Measurements from ENCODE around the gene HRH2.

HRH2 gene

DNA sequence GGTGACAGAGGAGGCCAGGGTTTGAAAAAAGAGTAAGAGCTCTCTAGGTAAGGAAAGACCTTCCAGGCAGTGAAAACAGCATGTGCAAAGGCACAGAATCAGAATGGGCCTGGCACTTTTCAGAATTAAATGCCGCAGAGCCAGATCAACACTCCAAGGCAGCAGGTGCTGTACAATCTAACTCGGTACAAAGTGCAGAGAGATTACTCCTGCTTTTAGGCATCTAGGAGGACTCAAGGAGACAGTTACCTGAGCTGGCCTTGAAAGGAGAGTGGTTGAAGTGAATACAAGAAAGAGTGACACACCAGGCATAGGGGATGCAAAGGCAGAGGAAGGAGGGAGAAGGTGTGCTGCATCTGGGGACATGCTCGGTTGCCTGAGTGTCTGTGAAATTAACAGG, 21.5 kb downstream of the HRH2 start:
- DNase-seq: no peak

DNA sequence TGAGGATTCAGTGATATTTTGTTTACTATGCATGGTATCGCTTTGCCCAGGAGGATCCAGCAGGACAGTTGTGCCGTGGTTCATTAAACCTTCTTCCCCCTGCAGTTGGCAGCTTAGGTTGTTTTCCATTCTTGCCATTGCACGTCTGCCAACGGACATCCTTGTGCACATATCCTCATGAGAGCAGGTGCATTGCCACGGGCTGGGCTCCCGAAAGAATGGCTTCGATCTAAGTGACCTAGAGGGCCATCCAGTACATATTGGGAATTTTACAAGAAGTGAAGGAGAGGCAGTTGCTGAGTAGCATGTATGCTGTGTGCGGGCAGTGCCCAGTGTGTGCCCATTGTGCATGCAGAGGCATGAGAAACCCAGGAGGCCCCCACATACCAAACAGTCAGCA, 22.1 kb downstream of the HRH2 start:
- DNase-seq: no peak

DNA sequence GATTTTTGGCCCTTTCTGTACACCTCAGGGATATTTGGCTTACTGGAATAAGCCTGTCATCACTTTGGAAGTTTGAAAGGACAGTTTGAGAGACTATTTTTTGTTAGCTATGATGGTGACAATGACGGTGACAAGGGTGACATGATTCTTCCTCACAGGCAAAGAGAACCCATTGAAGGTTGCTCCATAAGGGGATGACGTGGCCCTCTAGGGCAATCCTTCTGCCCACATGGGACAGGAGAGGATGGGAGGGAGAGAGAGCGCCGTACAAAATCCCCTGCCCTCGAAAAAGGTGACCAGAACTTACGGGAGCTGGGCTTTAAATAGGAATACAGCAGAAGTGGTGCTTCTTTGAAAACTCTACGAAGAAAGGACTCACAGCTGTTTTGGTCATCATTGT, 22.6 kb downstream of the HRH2 start:
- DNase-seq: no peak

DNA sequence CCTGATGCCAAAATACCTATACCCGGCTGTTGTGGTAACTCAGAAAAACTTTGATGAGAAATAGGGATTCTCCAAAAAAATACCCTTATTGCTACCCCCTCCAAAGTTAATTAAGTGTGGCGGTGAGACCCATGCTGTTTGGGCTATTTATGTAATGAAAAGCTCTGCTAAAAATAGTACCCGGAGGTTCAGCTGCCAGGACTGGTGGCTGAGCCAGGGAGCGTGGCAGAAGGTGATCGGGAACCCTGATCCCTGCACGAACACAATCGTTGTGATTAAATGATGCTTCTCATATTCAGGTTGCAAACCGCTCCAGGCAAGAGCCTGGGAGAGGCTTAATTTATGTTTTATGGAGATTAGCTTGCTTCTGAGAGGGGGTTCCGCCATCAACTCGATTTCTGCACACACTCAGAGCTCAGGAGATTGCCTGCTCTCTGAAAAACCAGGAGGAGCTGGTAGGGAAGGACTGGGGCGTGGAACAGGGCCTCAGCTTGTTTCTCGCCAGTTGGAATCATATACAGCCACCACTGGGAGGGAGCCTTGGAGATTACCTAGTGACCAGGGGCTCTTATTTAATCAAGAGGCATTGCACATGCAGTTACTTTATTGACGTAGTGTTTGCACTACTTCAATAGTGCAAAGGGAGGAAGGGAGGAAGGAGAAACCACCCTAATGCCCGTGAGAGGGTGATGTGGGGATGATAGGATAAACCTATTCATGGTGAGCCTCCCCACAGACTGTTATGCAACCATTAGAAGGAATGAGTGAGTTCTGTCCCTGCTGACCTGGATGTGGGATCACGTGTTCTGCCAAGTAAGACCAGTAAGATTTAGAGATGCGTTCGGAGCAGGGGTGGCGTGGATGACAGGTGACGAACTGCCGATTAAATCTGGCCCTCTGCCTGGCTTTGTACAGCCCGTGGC, 23.4 kb downstream of the HRH2 start:
- DNase-seq: peak; percentile 29

DNA sequence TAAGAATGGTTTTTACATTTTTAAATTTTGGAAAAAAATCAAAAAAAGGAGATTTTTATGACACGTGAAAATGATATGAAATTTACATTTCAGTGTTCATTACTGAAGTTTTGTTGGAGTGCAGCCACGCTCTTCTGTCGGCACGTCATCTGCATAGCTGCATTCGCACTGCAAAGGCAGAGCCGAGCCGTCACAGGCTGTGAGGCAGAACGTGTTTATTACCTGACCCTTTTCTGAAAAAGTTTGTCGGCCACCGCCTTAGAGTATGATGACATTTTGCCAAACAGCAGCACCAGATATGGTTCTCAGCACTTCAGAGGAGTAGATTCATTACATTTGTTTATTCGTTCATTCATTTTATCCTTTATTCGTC, 24.1 kb downstream of the HRH2 start:
- no peak for DNase-seq

DNA sequence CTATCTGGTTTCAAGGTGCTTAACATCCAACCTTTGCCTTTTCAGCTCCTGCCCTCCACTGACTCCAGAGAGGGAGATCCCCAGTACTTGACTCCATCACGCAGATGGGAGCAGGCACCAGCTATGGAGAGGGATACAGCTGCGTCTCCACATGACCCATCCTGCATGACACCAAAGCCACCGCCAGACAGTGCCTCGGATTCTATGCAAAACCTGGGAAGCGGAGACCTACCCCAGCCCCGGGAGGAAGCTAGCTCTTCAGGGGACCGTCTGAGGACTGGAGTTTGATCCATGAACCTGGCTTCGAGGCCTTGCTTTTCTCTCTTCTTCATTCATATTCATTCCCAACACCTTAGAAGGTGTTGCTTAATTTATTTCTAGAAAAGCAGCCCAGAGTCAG, 24.8 kb downstream of the HRH2 start:
- no peak for DNase-seq

DNA sequence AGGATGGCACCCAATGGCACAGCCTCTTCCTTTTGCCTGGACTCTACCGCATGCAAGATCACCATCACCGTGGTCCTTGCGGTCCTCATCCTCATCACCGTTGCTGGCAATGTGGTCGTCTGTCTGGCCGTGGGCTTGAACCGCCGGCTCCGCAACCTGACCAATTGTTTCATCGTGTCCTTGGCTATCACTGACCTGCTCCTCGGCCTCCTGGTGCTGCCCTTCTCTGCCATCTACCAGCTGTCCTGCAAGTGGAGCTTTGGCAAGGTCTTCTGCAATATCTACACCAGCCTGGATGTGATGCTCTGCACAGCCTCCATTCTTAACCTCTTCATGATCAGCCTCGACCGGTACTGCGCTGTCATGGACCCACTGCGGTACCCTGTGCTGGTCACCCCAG, 25.4 kb downstream of the HRH2 start:
- DNase-seq: no peak

DNA sequence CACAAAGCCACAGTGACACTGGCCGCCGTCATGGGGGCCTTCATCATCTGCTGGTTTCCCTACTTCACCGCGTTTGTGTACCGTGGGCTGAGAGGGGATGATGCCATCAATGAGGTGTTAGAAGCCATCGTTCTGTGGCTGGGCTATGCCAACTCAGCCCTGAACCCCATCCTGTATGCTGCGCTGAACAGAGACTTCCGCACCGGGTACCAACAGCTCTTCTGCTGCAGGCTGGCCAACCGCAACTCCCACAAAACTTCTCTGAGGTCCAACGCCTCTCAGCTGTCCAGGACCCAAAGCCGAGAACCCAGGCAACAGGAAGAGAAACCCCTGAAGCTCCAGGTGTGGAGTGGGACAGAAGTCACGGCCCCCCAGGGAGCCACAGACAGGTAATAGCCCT, 26.1 kb downstream of the HRH2 start:
- no peak for DNase-seq

DNA sequence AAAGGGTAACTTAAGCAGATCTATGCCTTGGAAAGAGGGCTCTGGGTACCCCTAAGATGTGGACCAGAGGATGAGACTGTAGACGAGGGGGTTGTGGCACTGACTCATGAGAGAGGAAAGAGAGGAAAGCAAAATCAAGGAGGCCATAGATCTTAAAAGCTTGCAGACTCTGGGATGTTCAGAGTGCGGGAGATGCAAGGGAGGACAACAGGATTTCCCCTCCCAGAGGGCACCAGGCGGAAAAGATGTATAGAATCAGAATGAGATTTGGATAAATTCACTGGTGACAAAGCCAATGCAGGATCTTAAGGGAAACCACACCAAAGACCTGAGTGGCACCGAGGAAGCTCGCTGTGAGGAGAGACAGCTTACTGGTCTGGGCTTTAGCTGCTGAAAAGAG, 27.1 kb downstream of the HRH2 start:
- DNase-seq: no peak

DNA sequence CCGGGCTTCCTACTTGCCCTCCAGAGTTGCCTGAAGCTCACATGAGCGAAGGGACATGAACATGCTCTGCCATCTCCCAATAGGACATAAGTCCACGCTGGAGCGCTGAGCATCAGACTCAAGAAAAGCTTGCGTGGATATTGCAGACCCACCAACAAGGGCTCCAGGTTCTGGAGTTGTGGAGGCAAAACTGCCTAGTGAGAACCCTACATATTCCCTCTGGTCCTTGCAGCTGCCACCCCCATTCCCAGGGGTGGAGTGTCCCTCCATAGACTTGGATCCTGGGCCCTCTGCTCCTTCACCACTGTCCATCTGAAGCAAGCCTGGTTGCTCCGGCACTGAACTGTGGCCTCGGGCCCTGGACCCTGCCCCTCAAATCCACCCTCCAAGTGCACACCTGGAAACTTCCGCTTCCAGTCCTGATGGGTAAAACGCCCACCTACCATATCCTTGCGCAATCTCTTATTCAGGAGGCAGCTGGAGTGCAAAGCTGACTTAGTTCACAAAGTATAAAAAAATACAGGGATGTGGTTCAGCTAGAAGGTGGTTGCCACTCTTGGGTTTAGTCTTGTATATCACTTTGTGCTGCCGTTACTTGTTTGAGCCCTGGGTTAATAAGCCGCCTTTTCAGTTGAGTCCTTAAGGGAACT, 28.0 kb downstream of the HRH2 start:
- DNase-seq: no peak

DNA sequence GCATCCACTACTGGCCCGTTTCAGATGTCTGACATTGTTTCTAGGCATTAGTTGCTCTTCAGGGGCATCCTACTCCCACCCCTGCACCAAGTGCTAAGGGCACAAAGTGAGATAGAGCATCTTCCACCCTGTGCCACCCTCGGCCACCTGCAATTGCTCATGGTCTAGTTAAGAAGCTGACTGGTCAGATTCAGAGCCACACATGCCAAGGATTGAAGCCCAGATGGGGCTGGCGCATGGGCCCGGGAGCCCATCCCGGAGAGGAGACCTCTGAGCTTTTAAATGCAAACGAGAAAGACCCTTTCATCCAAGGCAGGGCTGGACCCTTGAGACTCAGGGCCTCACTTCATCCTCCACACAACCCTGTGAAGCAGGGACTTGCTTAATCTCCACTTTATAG, 28.5 kb downstream of the HRH2 start:
- DNase-seq: no peak

DNA sequence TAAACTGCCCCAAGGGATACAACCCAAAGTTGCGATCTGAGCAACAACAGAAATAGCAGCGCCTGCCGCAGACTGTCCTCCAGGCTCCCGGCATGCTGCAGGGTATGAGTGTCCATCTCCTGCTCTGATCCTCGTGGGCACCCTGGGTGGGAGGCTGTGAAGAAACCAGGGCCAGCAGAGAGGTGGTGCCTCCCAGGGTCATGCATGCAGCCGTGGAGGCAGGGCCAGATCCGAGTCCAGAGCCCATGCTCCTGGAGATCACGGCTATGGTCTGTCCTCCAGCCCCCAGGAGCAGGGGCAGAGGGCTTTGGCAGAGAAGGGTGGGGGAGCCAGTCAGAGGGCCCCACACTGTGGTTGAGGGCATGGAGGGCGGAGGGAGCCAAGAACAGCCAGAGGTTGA, 29.0 kb downstream of the HRH2 start:
- DNase-seq: no peak

DNA sequence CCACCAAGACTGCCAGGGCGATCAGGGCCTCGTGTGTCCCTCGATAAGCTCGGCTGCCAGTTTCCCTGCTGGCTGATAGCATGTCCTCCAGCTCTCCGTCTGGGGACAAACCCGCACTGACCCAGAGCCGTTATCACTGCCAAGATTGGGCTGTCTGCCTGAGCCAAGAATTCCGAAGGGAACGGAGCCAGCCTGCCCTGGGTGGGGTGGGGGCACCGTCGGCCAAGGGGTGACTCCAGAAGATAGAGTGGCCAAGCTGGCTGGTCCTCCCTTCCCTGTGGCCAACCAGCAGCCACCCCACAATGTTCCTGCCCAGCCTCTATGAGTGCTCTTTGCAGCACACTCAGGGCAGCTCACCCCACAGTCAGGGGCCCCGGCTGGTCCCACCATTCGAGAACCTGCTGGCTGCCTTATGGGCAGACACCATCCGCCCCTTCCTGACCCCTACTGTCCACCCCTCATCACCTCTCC, 29.4 kb downstream of the HRH2 start:
- no peak for DNase-seq

DNA sequence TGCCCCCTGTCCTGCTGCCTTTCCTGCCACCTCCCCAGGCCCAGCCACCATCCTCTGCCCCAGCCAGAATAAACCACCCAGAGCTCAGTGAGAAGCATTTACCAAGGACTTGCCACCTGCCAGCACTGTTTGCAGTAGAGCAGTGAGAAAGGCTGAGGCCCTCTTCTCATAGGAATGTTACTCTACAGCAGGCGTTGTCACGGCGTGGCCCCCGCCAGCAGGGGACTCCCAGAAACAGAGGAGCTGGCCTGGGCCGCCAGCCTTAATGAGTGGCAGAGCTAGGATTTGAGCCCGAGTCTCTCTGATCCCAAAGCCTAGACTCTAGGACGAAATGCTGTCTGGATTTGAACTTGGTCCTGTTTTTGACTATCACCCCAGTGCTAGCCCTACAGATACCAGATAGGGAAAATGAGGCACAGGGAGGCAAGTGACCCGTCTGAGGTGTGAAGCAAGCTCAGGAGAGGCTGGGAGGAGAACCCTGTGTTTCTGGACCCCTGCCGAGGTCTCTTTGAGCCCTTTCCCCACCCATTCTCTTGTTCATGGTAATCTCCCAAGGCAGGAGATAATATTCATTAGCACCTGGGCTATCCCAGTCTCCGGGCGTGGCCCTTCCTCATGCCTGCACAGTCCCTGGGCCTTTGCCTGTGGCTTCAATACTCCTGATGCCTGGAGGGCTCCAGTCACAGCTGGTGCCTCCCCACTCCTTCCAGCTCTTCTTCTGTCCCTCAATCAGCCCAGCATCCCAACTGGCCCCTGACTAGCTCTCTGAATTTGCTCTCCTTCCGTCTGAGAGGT, 30.7 kb downstream of the HRH2 start:
- DNase-seq: no peak

DNA sequence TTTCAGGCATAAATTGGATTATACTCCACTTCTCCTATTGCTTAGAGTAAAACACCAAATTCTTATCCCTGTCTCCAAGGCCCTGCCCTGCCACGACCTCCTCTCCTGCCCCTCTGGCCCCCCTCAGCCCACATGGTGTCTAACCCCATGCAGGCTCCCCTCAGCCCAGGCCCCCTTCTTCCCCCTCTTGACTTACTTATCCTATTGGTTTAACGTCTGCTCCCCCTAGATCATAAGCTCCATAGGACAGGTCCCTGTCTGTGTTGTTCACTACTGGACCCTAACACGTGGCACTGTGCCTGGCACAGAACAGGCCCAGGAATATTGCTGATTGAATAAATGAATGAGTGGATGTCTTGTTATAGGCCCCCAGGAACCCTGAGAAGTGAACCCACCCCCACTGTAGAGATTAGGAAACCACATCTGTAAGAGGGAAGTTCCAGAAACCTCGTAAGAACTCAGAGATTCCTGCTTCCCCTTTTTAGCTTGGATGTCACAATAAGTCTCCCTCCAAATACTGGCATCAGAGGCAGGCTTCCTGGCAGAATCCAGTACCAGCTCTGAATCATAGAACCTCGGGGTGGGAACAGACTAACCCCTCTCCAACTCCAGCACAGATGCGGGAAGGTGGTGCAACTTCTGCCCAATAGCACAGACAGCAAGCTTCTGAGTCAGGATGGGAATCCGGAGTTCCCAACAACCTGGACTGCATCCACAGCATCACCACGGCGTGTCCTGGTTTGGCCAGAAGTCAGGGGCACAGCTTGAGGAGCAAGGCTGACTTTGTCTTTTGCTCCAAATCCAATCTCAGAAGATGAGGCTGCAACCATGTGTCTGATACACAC, 31.5 kb downstream of the HRH2 start:
- DNase-seq: no peak

DNA sequence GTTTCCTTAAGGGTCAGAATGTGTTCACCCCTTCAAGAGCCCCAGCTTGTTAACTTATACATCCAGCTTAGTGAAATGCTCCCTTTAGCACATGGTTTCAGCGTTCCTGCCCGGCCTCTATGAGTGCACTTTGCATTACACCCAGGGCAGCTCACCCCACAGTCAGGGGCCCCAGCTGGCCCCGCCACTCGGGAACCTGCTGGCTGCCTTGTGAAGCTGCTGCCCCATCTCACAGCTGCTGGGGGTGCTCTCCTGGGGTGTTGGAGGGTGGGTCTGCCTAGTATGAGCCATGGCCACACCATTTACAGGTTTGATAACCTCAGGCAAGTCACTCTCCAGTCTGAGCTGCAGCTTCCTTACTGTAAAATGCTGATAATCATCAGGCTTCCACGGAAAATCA, 32.2 kb downstream of the HRH2 start:
- DNase-seq: no peak

DNA sequence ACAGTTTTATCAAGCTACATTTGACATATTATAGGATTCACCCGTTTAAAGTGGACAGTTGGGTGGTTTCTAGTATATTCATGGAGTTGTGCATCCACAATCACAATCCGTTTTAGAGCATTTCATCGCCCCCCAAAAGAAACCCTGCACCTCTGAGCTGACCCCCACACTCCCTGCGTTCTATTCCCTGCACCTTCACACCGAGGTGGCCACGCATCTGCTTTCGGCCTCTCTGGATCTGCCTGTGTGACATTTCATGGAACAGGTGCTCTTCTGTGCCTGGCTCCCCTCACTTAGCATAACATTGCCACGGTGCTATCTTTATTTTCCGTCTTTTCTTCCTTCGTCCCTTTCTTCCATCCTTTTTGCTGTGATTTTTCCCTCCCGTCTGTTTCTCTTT, 32.7 kb downstream of the HRH2 start:
- DNase-seq: no peak

DNA sequence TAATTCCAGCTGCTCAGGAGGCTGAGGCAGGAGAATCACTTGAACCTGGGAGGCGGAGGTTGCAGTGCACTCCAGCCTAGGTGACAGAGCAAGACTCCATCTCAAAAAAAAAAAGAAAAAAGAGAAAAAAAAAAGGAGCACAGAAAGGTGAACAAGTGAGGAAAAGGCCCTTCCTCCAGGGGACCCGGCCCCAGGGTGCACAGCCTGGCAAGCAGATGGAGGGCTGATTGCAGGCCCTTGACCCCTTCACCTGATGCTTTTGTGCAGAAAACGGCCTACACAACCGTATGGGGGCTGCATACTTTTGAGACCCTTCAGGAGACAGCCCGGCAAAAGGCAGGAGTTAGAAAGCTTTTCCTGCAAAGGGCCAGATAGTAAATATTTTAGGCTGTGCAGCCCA, 33.9 kb downstream of the HRH2 start:
- no peak for DNase-seq

DNA sequence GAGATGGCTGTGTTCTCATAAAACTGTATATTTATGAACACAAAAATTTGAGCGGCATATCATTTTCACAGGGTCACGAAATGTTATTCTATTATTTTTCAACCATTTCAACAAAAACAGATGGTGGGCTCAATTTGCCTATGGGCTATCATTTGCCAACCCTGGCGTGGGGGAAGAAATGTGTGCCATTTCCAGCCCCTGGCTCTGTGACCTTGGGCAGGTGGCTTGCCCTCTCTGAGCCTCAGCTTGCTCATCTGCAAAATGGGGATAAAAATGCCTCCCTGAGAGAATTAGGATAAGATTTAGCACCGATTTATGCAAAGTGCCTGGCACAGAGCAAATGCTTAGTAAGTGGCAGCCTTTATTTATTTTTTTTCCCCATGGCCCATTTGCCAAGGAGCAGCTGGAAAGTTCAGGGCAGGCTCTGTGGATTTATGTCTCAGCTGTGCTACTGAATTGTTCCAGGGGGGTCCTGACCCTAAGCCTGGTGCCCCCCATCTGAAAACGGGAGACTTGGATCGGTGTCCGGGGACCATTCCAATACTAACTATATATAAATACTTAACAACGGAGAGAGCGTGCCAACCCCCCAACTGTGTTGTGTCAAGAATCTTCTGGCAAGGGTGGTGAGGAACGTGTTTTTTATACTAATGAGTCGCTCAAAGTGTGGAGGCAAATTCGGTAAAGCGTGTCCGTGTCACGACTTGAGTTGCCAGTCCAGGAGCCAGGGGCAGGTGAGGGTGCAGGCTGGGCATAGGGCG, 34.5 kb downstream of the HRH2 start:
- no peak for DNase-seq

DNA sequence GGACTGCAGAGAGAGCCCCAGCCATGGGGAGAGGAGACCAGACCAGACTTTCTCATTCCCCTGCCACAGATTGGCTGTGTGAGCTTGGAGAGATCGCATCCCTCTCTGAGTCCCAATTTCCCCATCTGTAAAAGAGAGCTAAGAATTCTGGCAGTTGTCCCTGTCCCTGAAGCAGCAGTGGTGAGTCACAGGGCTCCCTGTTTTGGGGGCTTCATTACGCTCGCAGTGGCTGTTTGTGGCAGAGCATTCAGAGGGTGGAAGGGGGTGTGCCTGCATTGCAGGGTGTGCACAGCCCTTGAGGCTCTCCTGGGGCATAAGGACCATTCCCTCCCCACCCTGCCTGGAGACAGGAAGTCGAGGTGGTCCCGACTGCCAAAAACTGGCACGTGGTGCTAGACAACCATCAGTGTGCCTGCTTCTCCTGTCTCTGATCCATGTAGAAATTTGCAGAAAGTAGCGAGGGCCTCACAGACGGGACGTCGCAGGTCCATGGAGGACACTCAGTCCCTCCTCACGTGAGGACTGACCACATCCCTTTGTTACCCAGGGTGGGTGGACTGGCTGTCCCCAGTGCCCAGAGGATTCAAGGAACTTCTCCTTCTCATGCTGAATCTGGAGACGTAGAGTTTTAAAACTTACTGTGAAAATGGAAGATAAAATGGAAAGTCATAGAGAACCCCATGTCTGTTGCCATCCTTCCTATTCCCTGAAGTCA, 35.3 kb downstream of the HRH2 start:
- no peak for DNase-seq

DNA sequence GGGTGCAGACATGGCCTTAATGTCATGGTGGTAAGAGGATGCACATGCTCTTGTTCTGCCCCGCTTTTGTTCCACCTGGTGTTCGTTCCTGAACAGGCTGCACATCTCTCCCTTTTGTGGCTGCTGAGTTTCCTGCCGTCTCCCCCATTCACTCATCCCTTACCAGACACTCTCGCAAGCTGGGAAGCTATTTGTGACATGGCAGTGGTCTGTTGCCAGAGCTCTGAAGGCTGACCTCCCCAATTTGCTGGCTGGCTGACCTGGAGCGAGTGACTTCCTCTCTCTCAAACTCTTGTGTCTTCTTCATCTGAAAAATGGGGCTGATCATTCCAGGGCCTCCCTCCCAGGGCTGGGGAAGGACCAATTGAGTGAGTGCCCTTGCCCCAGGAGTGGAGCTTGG, 35.9 kb downstream of the HRH2 start:
- no peak for DNase-seq
